ENCODE results near the gene DLX4.

DLX4 gene

DNA sequence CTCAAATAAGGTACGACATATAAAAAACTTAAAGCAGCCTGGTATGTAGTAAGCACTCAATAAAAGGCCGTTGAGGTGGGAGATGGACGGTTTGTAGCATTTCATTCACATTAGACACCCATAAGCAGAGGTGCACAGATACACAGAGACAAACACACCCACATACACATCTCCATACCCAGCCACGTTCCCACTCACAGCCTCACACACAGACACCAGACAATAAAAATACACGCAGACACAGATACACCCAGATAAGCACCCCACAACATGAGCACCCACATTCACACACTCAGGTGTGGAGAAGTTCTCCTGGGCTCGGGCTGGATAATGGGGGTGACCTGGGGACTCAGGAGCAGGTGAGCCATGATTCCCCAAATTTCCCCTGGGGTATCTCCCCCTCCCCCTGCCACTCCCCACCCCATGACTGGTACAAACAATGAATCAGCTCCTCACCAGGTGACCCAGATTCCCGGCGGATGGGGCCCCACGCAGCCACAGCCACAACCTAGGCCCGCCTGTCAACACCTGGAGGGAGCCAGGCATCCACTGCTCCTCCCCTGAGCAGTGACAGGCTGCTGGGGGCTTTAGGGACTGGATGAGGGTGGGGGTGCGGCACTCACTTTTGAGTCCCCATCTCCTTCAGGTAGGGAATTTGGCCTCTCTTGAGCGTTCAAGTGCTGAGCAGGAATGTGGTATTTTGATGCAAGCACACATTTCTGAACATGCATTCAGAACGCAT is 23.4 kb downstream of the DLX4 start:
- Histone ChIP-seq H3K9ac (ENCODE audit: low read length) (no peak overlapping the region), H3K9me3 (ENCODE audit: low read length) (no peaks in the 10 kb centered on the region), H3K27me3 (ENCODE audit: control insufficient read depth in 1 of 2, insufficient read depth in 2 of 2, low read length in 2 of 2) (peaks cover 46 to 88% of the 10 kb centered on the region in 2 donors), H3K4me1 (ENCODE audit: insufficient read depth, low read length) (peaks cover 35% of the 10 kb centered on the region), H3K27ac (ENCODE audit: low read depth, low read length) (no peak overlapping the region), H3K4me3 (ENCODE audit: low read depth in 1 of 2, low read length in 2 of 2) (no peak overlapping the region), H3K36me3 (ENCODE audit: insufficient read depth, low read length) (no peaks in the 10 kb centered on the region)

DNA sequence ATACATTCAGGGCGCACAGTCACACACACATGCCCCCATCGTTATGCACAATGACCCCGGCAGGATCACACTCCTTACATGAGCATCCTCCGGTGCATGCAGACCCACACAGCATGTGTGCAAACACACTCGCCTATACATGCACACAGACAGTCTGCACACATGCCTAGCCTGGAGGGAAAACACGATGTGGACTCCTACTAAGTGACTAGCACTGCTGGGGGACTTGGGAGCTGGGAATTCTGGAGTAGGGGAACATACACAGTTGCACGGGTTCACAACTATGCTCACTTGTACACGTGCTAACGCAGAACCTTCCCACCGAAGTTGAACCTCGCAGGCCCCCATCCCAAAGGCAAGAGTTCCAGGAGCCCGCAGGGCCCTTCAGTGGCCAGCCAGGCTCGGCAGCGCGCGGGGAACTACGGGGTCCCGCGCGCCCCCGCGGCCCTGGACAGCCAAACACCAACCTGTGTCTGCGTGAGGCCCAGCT is 24.0 kb downstream of the DLX4 start:
- H3K4me3 ChIP-seq (ENCODE audit: low read depth in 1 of 2, low read length in 2 of 2): peak overlapping the region; percentile 10 to 31
- peaks cover 51 to 88% of the 10 kb centered on the region in 2 donors for H3K27me3 ChIP-seq (ENCODE audit: control insufficient read depth in 1 of 2, insufficient read depth in 2 of 2, low read length in 2 of 2)
- H3K27ac ChIP-seq (ENCODE audit: low read depth, low read length): no peak overlapping the region
- peaks cover 30% of the 10 kb centered on the region for H3K4me1 ChIP-seq (ENCODE audit: insufficient read depth, low read length)
- no peak overlapping the region for H3K9ac ChIP-seq (ENCODE audit: low read length)
- H3K36me3 ChIP-seq (ENCODE audit: insufficient read depth, low read length): no peaks in the 10 kb centered on the region
- H3K9me3 ChIP-seq (ENCODE audit: low read length): no peaks in the 10 kb centered on the region

DNA sequence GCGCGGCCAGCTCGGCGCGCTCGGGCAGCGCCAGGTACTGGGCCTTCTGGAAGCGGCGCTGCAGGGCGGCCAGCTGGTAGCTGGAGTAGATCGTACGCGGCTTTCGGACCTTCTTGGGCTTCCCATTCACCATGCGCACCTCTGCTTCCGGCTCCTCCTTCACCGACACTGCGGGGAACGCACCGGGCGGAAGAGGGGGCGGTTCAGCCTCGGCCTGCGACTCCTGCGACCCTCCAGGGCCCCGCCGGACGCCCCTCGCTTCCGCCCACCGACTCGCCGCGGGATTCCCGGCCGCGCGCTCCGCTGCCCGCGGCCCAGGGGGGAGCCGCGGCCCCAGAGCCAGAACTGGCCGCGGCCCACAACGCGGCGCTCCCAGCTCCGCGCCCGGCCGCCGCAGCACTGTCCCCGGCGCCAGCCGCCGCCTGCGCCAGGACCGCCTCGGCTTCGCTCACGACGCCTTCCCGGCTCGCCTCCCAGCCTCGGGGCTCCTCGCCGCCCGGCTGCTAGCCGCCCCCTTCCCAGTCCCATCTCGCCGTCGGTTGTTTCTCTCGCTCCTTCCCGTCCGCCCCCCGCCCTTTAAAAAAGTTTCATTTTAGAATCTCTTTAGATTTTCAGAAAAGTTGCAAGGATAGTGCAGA is 24.6 kb downstream of the DLX4 start:
- Histone ChIP-seq H3K9me3 (ENCODE audit: low read length) (no peaks in the 10 kb centered on the region), H3K9ac (ENCODE audit: low read length) (no peak overlapping the region), H3K27me3 (ENCODE audit: control insufficient read depth in 1 of 2, insufficient read depth in 2 of 2, low read length in 2 of 2) (peaks cover 51 to 87% of the 10 kb centered on the region in 2 donors), H3K4me1 (ENCODE audit: insufficient read depth, low read length) (peaks cover 30% of the 10 kb centered on the region), H3K4me3 (ENCODE audit: low read depth in 1 of 2, low read length in 2 of 2) (peak overlapping the region; percentile 10 to 31), H3K36me3 (ENCODE audit: insufficient read depth, low read length) (no peaks in the 10 kb centered on the region), H3K27ac (ENCODE audit: low read depth, low read length) (no peak overlapping the region)

DNA sequence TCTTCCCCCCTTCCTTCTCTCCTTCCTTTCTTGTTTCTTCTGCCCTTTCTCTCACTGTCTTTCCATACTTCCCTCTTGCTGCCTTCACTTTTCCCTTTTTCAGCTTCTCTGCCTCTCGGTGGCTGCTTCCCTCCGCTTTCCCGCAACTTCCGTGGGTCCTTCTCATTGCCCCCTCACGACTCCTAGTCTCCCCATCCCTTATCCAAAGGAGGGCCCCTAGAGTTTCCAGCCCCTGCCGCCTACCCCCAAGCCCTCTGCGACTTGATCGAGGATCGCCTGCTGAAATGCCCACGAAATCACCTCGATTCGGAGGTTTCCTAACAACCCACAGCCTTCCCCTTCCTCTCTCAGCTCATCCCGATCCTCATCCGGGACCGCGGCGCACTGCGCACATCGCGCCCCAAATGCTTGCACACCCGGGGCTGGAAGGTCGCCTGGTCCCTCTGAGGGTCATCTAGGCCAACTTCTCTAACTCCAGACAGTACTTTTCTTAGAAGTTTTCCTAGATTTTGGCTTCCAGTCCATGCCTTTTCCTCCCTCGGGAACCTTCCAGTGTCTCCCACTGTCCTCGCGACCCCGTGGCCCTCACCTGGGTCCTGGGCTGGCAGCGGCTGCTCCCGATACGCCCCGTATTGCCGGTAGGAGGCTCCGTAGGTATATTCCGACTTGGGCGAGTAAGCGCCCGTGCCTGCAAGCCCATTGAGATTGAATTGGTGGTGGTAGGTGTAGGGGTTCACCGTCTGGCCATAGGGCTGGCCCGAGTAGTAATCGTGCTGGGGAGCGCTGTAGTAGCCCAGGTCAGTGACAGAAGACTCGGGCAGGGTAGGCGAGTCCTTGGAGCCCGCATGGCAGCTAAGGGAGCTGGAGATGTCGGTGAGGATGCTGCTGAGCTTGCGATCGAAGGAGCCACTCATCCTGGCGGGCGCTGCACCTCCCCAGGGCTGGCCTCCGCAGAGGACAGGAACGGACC is 25.4 kb downstream of the DLX4 start:
- Histone ChIP-seq H3K36me3 (ENCODE audit: insufficient read depth, low read length) (no peaks in the 10 kb centered on the region), H3K9ac (ENCODE audit: low read length) (no peak overlapping the region), H3K9me3 (ENCODE audit: low read length) (no peaks in the 10 kb centered on the region), H3K4me3 (ENCODE audit: low read depth in 1 of 2, low read length in 2 of 2) (peak overlapping the region in 1 of 2 donors; percentile 10), H3K27me3 (ENCODE audit: control insufficient read depth in 1 of 2, insufficient read depth in 2 of 2, low read length in 2 of 2) (peaks cover 59 to 93% of the 10 kb centered on the region in 2 donors), H3K4me1 (ENCODE audit: insufficient read depth, low read length) (peaks cover 30% of the 10 kb centered on the region), H3K27ac (ENCODE audit: low read depth, low read length) (no peak overlapping the region)

DNA sequence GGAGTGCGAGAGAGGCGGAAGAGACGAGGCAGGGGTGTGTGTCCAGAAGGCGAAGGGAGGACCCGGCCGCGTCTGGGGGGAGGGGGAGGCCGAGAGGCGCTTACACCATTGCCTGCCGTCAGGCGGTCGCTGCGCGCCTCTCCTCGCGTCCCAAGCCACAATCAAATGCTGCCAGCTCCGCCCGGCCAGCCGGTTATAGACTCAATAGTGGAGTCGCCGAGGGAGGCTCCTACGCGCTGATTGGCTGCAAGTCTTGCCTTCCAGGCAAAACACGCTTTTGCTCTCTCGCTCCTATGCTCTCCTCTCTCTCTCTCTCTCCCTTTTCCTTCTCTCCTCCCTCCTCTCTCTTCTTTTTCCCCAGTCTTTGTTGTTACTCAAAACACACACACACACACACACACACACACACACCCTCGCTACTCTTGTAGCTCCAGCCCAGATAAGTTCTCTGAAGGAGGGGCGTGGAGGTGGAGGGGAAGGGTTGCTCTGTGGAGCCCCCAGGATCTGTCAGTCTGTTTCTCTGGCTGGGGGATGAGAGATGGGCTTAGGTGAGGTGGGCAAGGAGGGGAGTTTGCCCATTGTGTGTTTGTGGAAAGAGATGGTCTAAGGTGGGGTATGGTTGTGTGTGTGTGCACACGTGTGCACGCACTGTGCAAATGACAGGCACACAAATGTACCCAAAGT is 26.2 kb downstream of the DLX4 start, which contains the start of gene DLX3:
Gene DLX3 (minus strand): TSS at position 170 of the 684 bp plus-strand sequence. CDS start 226 bp downstream, outside the sequence.
- Histone ChIP-seq H3K9me3 (ENCODE audit: low read length) (no peaks in the 10 kb centered on the region), H3K9ac (ENCODE audit: low read length) (no peak within 1 kb of the TSS), H3K27me3 (ENCODE audit: control insufficient read depth in 1 of 2, insufficient read depth in 2 of 2, low read length in 2 of 2) (peaks cover 62 to 88% of the 10 kb centered on the region in 2 donors), H3K4me3 (ENCODE audit: low read depth in 1 of 2, low read length in 2 of 2) (peak within 1 kb of the TSS in 1 of 2 donors; percentile 10), H3K36me3 (ENCODE audit: insufficient read depth, low read length) (no peaks in the 10 kb centered on the region), H3K27ac (ENCODE audit: low read depth, low read length) (no peak within 1 kb of the TSS), H3K4me1 (ENCODE audit: insufficient read depth, low read length) (peaks cover 30% of the 10 kb centered on the region)

DNA sequence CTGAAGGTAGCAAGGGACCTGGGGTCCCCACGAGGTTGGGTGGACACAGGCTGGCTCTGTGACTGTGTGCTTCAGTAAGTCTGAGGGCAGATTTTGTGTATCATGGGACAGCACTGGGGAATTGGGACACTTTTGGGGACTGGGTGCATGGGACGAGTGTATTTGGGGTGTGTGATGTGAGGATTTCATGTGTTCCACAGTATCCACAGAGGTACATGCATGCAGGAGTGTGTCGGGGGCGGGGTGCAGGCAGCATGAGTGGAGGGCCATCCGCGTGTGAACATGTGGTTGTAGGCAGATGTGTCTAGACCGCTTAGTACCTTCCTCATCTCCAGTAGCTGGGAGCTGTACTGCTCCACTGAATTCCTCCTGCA is 27.1 kb downstream of the DLX4 start:
- Histone ChIP-seq H3K9ac (ENCODE audit: low read length) (no peak overlapping the region), H3K4me3 (ENCODE audit: low read depth in 1 of 2, low read length in 2 of 2) (peak overlapping the region in 1 of 2 donors; percentile 34), H3K27ac (ENCODE audit: low read depth, low read length) (no peak overlapping the region), H3K4me1 (ENCODE audit: insufficient read depth, low read length) (peaks cover 30% of the 10 kb centered on the region), H3K9me3 (ENCODE audit: low read length) (no peaks in the 10 kb centered on the region), H3K27me3 (ENCODE audit: control insufficient read depth in 1 of 2, insufficient read depth in 2 of 2, low read length in 2 of 2) (peaks cover 68 to 91% of the 10 kb centered on the region in 2 donors), H3K36me3 (ENCODE audit: insufficient read depth, low read length) (no peaks in the 10 kb centered on the region)

DNA sequence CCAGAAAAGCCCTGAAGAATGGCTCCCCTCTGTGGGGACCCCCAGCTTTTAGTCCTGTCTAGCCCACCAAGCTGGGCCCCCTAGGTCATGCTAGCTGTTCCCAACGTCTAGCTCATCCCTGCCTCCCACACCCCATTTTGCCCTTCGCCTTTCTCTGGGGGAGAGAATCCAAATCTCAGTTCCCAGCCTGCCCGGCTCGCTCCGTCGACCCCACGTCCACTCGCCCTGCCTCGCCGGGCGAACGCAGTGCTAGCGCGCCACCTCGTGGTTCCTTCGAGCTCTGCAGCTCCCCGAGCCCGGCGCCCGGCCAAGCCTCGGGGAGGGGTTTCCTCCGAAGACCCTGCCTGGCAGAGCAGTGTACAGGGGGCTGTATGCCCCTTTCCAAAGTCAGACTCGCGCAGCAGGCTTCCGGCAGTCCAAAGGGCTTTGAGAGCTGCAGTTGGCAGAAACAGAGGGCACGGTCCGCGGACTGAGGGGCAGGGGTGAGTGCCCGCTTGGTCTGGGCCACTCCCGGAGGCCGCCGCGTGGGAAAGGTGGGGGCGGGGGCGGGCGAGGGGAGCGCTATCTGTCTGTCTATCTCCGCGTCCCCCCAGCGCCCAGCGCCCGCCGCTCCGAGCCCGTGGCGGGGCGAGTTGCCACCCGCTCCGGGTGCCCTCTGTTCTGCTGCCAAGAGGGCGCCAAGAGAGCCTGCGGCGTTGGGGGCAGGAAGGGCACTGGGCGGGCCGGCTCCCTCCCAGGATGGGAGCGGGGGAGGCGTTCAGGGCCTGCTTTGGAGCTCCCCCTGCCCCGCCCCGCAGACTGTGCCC is 27.7 kb downstream of the DLX4 start:
- peaks cover 72 to 90% of the 10 kb centered on the region in 2 donors for H3K27me3 ChIP-seq (ENCODE audit: control insufficient read depth in 1 of 2, insufficient read depth in 2 of 2, low read length in 2 of 2)
- H3K36me3 ChIP-seq (ENCODE audit: insufficient read depth, low read length): no peaks in the 10 kb centered on the region
- H3K4me1 ChIP-seq (ENCODE audit: insufficient read depth, low read length): peaks cover 30% of the 10 kb centered on the region
- no peak overlapping the region for H3K9ac ChIP-seq (ENCODE audit: low read length)
- H3K27ac ChIP-seq (ENCODE audit: low read depth, low read length): no peak overlapping the region
- peak overlapping the region in 1 of 2 donors; percentile 34 for H3K4me3 ChIP-seq (ENCODE audit: low read depth in 1 of 2, low read length in 2 of 2)
- no peaks in the 10 kb centered on the region for H3K9me3 ChIP-seq (ENCODE audit: low read length)

DNA sequence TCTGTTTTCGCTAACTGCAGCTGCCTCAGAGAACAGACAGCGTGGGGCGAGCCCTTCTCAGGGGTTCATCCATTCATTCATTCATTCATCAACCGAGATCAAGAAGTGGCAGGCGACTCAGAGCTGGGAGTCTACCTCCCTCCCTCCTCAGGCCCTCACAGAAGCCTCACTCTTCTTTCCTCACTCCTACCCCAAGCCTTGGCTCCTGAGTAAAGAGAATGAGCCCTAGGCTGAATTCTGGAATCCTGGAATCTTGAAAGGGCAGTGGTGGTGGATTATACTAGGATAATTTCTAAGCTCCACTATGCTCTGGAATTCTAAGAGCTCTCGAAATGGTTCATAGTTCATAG is 28.3 kb downstream of the DLX4 start:
- Histone ChIP-seq H3K4me3 (ENCODE audit: low read depth in 1 of 2, low read length in 2 of 2) (no peak overlapping the region), H3K36me3 (ENCODE audit: insufficient read depth, low read length) (no peaks in the 10 kb centered on the region), H3K4me1 (ENCODE audit: insufficient read depth, low read length) (peaks cover 30% of the 10 kb centered on the region), H3K27me3 (ENCODE audit: control insufficient read depth in 1 of 2, insufficient read depth in 2 of 2, low read length in 2 of 2) (peaks cover 66 to 84% of the 10 kb centered on the region in 2 donors), H3K27ac (ENCODE audit: low read depth, low read length) (no peak overlapping the region), H3K9me3 (ENCODE audit: low read length) (no peaks in the 10 kb centered on the region), H3K9ac (ENCODE audit: low read length) (no peak overlapping the region)

DNA sequence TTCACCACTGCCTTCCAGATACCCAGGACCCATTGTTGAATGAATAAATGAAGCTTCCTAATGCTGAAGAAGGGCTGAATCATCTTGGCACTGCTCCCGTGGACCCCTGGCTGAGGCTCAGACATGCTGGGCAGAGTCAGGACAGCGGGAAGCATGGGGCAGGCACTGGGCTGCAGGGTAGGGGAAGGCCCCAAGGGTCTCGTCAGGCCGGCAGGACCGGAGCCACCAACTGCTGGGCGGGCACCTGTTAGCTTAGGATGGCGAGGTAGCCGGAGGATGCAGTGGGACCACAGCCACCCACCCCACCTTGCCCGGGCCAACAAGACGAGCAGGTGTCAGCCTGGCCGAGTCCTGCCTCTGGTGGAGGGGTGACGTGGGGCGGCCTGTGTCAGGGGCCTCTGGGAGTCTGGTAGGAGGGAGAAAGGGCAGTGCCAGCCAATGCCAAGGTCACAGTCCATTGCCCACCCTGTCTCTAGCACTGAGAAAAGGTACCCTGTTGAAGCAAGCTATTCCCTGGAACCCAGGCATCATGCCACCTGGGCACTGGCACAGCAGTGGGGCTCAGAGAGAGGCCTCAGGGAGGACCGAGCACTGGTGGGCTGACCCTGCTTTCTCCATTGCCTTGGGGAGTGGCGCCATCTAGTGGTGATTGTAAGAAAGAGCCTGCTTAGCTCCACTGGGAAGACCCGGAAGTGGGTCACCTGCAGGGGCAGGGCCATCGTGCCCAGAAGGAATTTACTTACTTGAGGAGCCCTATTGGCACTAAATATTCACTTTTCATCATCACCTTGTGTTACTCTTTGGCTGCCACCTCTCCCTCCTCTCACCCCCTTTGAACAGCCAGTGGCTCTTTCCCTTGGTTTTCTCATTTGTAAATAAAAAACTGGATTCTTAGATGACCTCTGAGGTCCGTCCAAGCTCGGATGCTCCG is 29.0 kb downstream of the DLX4 start:
- H3K4me1 ChIP-seq (ENCODE audit: insufficient read depth, low read length): peaks cover 28% of the 10 kb centered on the region
- H3K9me3 ChIP-seq (ENCODE audit: low read length): no peaks in the 10 kb centered on the region
- H3K27ac ChIP-seq (ENCODE audit: low read depth, low read length): no peak overlapping the region
- H3K9ac ChIP-seq (ENCODE audit: low read length): no peak overlapping the region
- no peaks in the 10 kb centered on the region for H3K36me3 ChIP-seq (ENCODE audit: insufficient read depth, low read length)
- no peak overlapping the region for H3K4me3 ChIP-seq (ENCODE audit: low read depth in 1 of 2, low read length in 2 of 2)
- peaks cover 59 to 77% of the 10 kb centered on the region in 2 donors for H3K27me3 ChIP-seq (ENCODE audit: control insufficient read depth in 1 of 2, insufficient read depth in 2 of 2, low read length in 2 of 2)

Data from muscle layer of colon (tissue), 2 donors.